Measurements from ENCODE around the gene LPO. TPM values are rescaled to one million over a fixed set of nuclear protein-coding genes. Genes with fewer than 3 reads are reported as not detected.

LPO gene
- total RNA-seq, 1 experiment from 2014 or later: not detected

DNA sequence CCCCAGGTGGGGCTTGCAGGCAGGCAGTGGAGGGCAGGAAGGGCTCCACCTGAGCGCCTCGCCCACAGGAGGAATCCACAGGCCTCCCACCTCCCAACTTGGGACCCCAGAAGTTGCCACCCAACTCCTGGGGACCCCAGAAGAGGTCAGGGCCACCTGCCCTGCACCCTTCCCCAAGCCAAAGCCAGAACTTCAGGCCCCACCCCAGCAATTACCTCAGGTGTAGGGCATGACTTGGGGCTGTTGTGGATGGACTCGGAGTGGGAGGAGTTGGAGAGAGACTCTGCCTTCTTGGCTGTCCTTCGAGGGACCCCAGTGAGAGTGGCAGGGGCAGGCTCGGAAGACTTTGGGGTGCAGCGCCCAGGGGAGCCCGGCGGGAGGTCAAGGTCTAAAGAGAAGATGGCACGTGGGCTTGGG lies 79.7 kb downstream of the LPO start:
- DNase-seq (ENCODE audit: low read depth, low spot score): no peak
- POLR2A ChIA-PET: no interaction called here
- in situ Hi-C loops (cut with HindIII; ENCODE audit: low pct_unique_long_range_greater_than_20kb, low sequenced_read_pairs) (no loop called here), intact Hi-C loops (cut with micrococcal nuclease; ENCODE audit: unreplicated experiment) (no loop called here)
- Histone ChIP-seq H3K27me3 (ENCODE audit: control insufficient read depth, insufficient read depth, low read length) (no peaks in the 10 kb centered on the region), H3K4me1 (ENCODE audit: control insufficient read depth, insufficient read depth, low read length) (no peaks in the 10 kb centered on the region), H3K9me3 (ENCODE audit: control insufficient read depth, insufficient read depth, low read depth, low read length) (no peaks in the 10 kb centered on the region), H3K36me3 (ENCODE audit: control insufficient read depth, insufficient read depth, low read length) (no peaks in the 10 kb centered on the region), H3K27ac (ENCODE audit: low read length) (no peak overlapping the region), H3K4me3 (ENCODE audit: low read depth in 2 of 2, low read length in 2 of 2) (no peak overlapping the region)
- no TSS peak for BruUV-seq (replicated peaks)
- no peak for ATAC-seq
- TF ChIP-seq TCF7L2 (IDR thresholded peaks at IDR 0.05; ENCODE audit: low read depth, low read length): no peak
- TF ChIP-seq, protein P1, sequence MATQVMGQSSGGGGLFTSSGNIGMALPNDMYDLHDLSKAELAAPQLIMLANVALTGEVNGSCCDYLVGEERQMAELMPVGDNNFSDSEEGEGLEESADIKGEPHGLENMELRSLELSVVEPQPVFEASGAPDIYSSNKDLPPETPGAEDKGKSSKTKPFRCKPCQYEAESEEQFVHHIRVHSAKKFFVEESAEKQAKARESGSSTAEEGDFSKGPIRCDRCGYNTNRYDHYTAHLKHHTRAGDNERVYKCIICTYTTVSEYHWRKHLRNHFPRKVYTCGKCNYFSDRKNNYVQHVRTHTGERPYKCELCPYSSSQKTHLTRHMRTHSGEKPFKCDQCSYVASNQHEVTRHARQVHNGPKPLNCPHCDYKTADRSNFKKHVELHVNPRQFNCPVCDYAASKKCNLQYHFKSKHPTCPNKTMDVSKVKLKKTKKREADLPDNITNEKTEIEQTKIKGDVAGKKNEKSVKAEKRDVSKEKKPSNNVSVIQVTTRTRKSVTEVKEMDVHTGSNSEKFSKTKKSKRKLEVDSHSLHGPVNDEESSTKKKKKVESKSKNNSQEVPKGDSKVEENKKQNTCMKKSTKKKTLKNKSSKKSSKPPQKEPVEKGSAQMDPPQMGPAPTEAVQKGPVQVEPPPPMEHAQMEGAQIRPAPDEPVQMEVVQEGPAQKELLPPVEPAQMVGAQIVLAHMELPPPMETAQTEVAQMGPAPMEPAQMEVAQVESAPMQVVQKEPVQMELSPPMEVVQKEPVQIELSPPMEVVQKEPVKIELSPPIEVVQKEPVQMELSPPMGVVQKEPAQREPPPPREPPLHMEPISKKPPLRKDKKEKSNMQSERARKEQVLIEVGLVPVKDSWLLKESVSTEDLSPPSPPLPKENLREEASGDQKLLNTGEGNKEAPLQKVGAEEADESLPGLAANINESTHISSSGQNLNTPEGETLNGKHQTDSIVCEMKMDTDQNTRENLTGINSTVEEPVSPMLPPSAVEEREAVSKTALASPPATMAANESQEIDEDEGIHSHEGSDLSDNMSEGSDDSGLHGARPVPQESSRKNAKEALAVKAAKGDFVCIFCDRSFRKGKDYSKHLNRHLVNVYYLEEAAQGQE (IDR thresholded peaks at IDR 0.05; ENCODE audit: insufficient read depth in 1 of 2, low read depth in 2 of 2, low read length in 1 of 2): no peak
- CTCF ChIA-PET: interaction anchor here (0.6 to 2.2 kb wide), 7 partner anchors 18 to 196 kb away, joined by 3 to 19 read pairs (median 4); partner anchors contain the start of genes RNF43 and SUPT4H1

Other genes starting within 250 kb of the LPO start
- 362 TPM for gene SRSF1, start 231.3 kb upstream of the LPO start, total RNA-seq (2021; ENCODE audit: unreplicated experiment)
- 19.8 TPM for gene DYNLL2, start 155.2 kb upstream of the LPO start, total RNA-seq (2021; ENCODE audit: unreplicated experiment)
- gene OR4D1, start 90.2 kb upstream of the LPO start, total RNA-seq (2021; ENCODE audit: unreplicated experiment): 0.05 TPM
- not detected for gene OR4D2, start 71.6 kb upstream of the LPO start, total RNA-seq (2021; ENCODE audit: unreplicated experiment)
- gene EPX, start 45.9 kb upstream of the LPO start, total RNA-seq (2021; ENCODE audit: unreplicated experiment): not detected
- 12.1 TPM for gene MKS1, start 19.3 kb upstream of the LPO start, total RNA-seq (2021; ENCODE audit: unreplicated experiment)
- not detected for gene MPO, start 42.4 kb downstream of the LPO start, total RNA-seq (2021; ENCODE audit: unreplicated experiment)
- gene TSPOAP1, start 90.2 kb downstream of the LPO start, total RNA-seq (2021; ENCODE audit: unreplicated experiment): 0.05 TPM
- 53.8 TPM for gene SUPT4H1, start 113.6 kb downstream of the LPO start, total RNA-seq (2021; ENCODE audit: unreplicated experiment)
- gene RNF43, start 178.9 kb downstream of the LPO start, total RNA-seq (2021; ENCODE audit: unreplicated experiment): 4.7 TPM
- not detected for gene HSF5, start 249.8 kb downstream of the LPO start, total RNA-seq (2021; ENCODE audit: unreplicated experiment)

All from Panc1 (cell line).